GM23248 (cell line): ENCODE data around the gene PLA2G2D.

ENCODE experiments used
- EZH2 ChIP-seq: fragments of 200-600 bp; sonication (generic); IDR thresholded peaks from 2 replicates; pipeline ENCODE4 v1.6.1; 2018; ENCODE audit warnings: antibody characterized with exemption, mild to moderate bottlenecking; ENCODE audit not compliant: insufficient read depth, poor library complexity, severe bottlenecking
- EZH2phosphoT487 ChIP-seq: fragments of 200-600 bp; sonication (generic); IDR thresholded peaks from 2 replicates; pipeline ENCODE4 v1.6.1; 2018; ENCODE audit warnings: antibody characterized with exemption, moderate library complexity, mild to moderate bottlenecking, low read depth; ENCODE audit not compliant: insufficient read depth

- TF ChIP-seq EZH2 (no peak), EZH2phosphoT487 (no peak)
These were observed 31.0 kb upstream of the PLA2G2D start for GRCh38 chr1:20150326-20150705.
